ENCODE measurements around the gene ABCA3.

GRCh38 chr16:2244926-2245795 is 95.4 kb downstream of the ABCA3 start:
- TF ChIP-seq, protein P1, sequence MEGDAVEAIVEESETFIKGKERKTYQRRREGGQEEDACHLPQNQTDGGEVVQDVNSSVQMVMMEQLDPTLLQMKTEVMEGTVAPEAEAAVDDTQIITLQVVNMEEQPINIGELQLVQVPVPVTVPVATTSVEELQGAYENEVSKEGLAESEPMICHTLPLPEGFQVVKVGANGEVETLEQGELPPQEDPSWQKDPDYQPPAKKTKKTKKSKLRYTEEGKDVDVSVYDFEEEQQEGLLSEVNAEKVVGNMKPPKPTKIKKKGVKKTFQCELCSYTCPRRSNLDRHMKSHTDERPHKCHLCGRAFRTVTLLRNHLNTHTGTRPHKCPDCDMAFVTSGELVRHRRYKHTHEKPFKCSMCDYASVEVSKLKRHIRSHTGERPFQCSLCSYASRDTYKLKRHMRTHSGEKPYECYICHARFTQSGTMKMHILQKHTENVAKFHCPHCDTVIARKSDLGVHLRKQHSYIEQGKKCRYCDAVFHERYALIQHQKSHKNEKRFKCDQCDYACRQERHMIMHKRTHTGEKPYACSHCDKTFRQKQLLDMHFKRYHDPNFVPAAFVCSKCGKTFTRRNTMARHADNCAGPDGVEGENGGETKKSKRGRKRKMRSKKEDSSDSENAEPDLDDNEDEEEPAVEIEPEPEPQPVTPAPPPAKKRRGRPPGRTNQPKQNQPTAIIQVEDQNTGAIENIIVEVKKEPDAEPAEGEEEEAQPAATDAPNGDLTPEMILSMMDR (IDR thresholded peaks at IDR 0.05; ENCODE audit: insufficient read depth, low read length): no peak
- no peak for TF ChIP-seq POLR2AphosphoS5 (IDR thresholded peaks at IDR 0.05; ENCODE audit: low read depth)
- TF ChIP-seq, protein P2, sequence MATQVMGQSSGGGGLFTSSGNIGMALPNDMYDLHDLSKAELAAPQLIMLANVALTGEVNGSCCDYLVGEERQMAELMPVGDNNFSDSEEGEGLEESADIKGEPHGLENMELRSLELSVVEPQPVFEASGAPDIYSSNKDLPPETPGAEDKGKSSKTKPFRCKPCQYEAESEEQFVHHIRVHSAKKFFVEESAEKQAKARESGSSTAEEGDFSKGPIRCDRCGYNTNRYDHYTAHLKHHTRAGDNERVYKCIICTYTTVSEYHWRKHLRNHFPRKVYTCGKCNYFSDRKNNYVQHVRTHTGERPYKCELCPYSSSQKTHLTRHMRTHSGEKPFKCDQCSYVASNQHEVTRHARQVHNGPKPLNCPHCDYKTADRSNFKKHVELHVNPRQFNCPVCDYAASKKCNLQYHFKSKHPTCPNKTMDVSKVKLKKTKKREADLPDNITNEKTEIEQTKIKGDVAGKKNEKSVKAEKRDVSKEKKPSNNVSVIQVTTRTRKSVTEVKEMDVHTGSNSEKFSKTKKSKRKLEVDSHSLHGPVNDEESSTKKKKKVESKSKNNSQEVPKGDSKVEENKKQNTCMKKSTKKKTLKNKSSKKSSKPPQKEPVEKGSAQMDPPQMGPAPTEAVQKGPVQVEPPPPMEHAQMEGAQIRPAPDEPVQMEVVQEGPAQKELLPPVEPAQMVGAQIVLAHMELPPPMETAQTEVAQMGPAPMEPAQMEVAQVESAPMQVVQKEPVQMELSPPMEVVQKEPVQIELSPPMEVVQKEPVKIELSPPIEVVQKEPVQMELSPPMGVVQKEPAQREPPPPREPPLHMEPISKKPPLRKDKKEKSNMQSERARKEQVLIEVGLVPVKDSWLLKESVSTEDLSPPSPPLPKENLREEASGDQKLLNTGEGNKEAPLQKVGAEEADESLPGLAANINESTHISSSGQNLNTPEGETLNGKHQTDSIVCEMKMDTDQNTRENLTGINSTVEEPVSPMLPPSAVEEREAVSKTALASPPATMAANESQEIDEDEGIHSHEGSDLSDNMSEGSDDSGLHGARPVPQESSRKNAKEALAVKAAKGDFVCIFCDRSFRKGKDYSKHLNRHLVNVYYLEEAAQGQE (IDR thresholded peaks at IDR 0.05; ENCODE audit: insufficient replicate concordance, low read depth): no peak
